SK-N-MC (cell line): ENCODE results near the gene RBM28.

Source experiments
- EZH2 ChIP-seq: fragments of 200-600 bp; sonication (generic); IDR thresholded peaks from one replicate; pipeline ENCODE4 v1.6.1; 2017; ENCODE audit warnings: antibody characterized with exemption
- FOXP2 ChIP-seq: optimal IDR thresholded peaks from 2 replicates; pipeline ENCODE3; 2011; ENCODE audit warnings: mild to moderate bottlenecking, moderate library complexity; ENCODE audit not compliant: insufficient read depth; ENCODE audit errors: extremely low read length, control extremely low read depth
- POLR2AphosphoS5 ChIP-seq: IDR thresholded peaks from 2 replicates; pipeline ENCODE4 v1.6.1; 2012; ENCODE audit warnings: mild to moderate bottlenecking, low read depth, low read length, borderline replicate concordance

DNA sequence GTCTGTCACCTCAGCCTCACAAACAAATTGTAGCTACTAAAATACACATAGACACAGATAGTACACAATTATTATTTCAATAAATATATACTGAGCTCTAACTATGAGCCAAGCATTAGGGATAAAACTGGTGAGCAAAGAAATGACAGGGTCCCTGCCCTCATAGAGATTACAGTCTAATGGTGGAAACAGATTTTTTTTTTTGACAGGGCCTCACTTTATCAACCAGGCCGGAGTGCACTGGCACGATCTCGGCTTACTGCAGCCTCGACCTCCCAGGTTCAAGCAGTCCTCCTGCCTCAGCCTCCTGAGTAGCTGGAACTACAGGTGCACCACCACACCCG is 695 bp upstream of the RBM28 start:
- TF ChIP-seq POLR2AphosphoS5 (no peak), EZH2 (no peak), FOXP2 (no peak)
